ENCODE data around the gene RPL28. TPM values are rescaled to one million over a fixed set of nuclear protein-coding genes. Genes with fewer than 3 reads are reported as not detected.
A peak's percentile ranks its signal among the peaks of the same experiment; 100 is the strongest.

The RPL28 gene
- total and polyA plus RNA-seq, 2 of the 13 experiments (the other 11 are each of a cell fraction or from before 2014, with no cell fraction given) = 105 to 420 TPM

GRCh38 chr19:55437410-55437809, 51.7 kb downstream of the RPL28 start (continued):
- peak; percentile 80 for TF ChIP-seq ERF (CRISPR knock-in tag; IDR thresholded peaks at IDR 0.05)
- TF ChIP-seq NR2F6 (IDR thresholded peaks at IDR 0.05) = no peak
- TF ChIP-seq NR2F6 (CRISPR knock-in tag; IDR thresholded peaks at IDR 0.05) = no peak
- no peak for TF ChIP-seq PHF20 (CRISPR knock-in tag; IDR thresholded peaks at IDR 0.05)
- no peak for TF ChIP-seq ZBTB40 (IDR thresholded peaks at IDR 0.05)
- TF ChIP-seq ZBTB40 (CRISPR knock-in tag; IDR thresholded peaks at IDR 0.05) = peak; percentile 32; the same call in 1 of the 2 replicates
- TF ChIP-seq SIX1 (CRISPR knock-in tag; IDR thresholded peaks at IDR 0.05; ENCODE audit: borderline replicate concordance) = 0 out of 2 replicates have a peak, but pooled peaks have one; percentile 22
- no peak for TF ChIP-seq PCBP2 (optimal IDR thresholded peaks at IDR 0.05; ENCODE audit: low read depth, low read length, poor library complexity, severe bottlenecking)
- TF ChIP-seq ZBTB14 (CRISPR knock-in tag; IDR thresholded peaks at IDR 0.05) = no peak
- TF ChIP-seq CBX5 (CRISPR knock-in tag; IDR thresholded peaks at IDR 0.05; ENCODE audit: borderline replicate concordance) = no peak
- peak; percentile 67; the same call in 1 of the 2 replicates for TF ChIP-seq PRMT3 (CRISPR knock-in tag; IDR thresholded peaks at IDR 0.05; ENCODE audit: borderline replicate concordance, low read depth)
- no peak for TF ChIP-seq KMT2A (CRISPR knock-in tag; IDR thresholded peaks at IDR 0.05)
- TF ChIP-seq ZNF232 (CRISPR knock-in tag; IDR thresholded peaks at IDR 0.05; ENCODE audit: borderline replicate concordance) = peak; percentile 90; the same call in 1 of the 2 replicates
- peak; percentile 65; the same call in 1 of the 2 replicates for TF ChIP-seq CCDC6 (CRISPR knock-in tag; IDR thresholded peaks at IDR 0.05)
- TF ChIP-seq KLF12 (CRISPR knock-in tag; IDR thresholded peaks at IDR 0.05; ENCODE audit: borderline replicate concordance) = 0 out of 2 replicates have a peak, but pooled peaks have one; percentile 60
- TF ChIP-seq ZNF563 (CRISPR knock-in tag; IDR thresholded peaks at IDR 0.05) = peak; percentile 68; the same call in 1 of the 2 replicates
- TF ChIP-seq ZNF7 (CRISPR knock-in tag; IDR thresholded peaks at IDR 0.05) = no peak
- no peak for TF ChIP-seq ZNF337 (CRISPR knock-in tag; IDR thresholded peaks at IDR 0.05; ENCODE audit: borderline replicate concordance, low read depth)
- no peak for TF ChIP-seq U2AF1 (optimal IDR thresholded peaks at IDR 0.05; ENCODE audit: low read depth, low read length)
- TF ChIP-seq ZNF580 (CRISPR knock-in tag; IDR thresholded peaks at IDR 0.05; ENCODE audit: borderline replicate concordance, low read depth) = peak; percentile 91; the same call in 1 of the 2 replicates
- TF ChIP-seq TBX3 (IDR thresholded peaks at IDR 0.05; ENCODE audit: borderline replicate concordance) = no peak
- no peak for TF ChIP-seq RAD51 (IDR thresholded peaks at IDR 0.05; ENCODE audit: borderline replicate concordance)
- 0 out of 2 replicates have a peak, but pooled peaks have one; percentile 42 for TF ChIP-seq PPARG (CRISPR knock-in tag; conservative IDR thresholded peaks at IDR 0.05)

All from HepG2 (cell line).